SK-N-SH treated with all-trans-retinoic acid at 6 μM for 48 hours (cell line): ENCODE measurements around the gene SDF4.

Experiments used
- RARB ChIP-seq: fragments of 250-450 bp; sonication (Bioruptor Pico); IDR thresholded peaks from 2 replicates; pipeline ENCODE4 v1.8.0; 2021; ENCODE audit warnings: mild to moderate bottlenecking, moderate library complexity
- ZFP30 ChIP-seq: fragments of 450-650 bp; formaldehyde crosslinking; IDR thresholded peaks from 2 replicates; pipeline ENCODE4 v1.5.0; 2022; ENCODE audit warnings: mild to moderate bottlenecking, moderate library complexity

DNA sequence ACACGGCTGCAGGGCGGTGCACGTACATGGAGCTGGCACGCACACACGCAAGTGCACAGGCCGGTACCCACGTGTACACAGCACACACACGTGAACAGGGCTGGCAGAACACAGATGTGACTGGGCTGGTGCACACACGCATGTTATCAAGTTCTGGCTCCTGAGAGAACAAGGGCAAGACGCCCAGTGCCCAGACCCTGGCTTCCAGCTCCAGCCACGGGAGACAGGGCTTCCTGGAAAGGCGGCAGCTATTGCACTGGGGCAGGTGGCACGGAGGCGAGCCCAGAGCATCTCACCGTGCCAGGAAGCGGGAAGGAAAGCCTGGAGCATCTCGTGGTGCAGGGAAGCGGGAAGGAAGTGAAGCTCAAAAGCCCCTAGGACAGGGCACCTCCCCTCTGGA is 5.9 kb downstream of the SDF4 start:
- TF ChIP-seq RARB (no peak), ZFP30 (CRISPR knock-in tag) (no peak)
